Astrocyte (in vitro differentiated cells and primary cell): ENCODE data around the gene ITPR2. TPM values are rescaled to one million over a fixed set of nuclear protein-coding genes. Genes with fewer than 3 reads are reported as not detected.
A peak's percentile ranks its signal among the peaks of the same experiment; 100 is the strongest.

ENCODE experiments used
- DNase-seq: peaks from one replicate; pipeline ENCODE4 v3.0.0-alpha.2; 2010; ENCODE audit warnings: low read depth
- FAIRE-seq: peaks from 2 replicates; lab custom pipeline; 2011; peaks lifted over from hg19 to GRCh38; lab: Jason Lieb, UNC
- H2AFZ ChIP-seq: 2 replicates; pipeline ENCODE4 v1.6.0; 2012; ENCODE audit warnings: low read depth, low read length, inconsistent platforms
- H3K27ac ChIP-seq: 2 replicates; pipeline ENCODE4 v1.5.1; 2011; ENCODE audit warnings: low read depth, low read length, inconsistent platforms
- H3K27me3 ChIP-seq: 2 replicates; pipeline ENCODE4 v1.6.0; 2011; ENCODE audit warnings: low read length, inconsistent platforms; ENCODE audit not compliant: insufficient read depth
- H3K36me3 ChIP-seq: 2 replicates; pipeline ENCODE4 v1.5.1; 2011; ENCODE audit warnings: low read length, inconsistent platforms; ENCODE audit not compliant: insufficient read depth
- H3K4me1 ChIP-seq: 2 replicates; pipeline ENCODE4 v1.5.1; 2011; ENCODE audit warnings: low read length, inconsistent platforms; ENCODE audit not compliant: insufficient read depth
- H3K4me2 ChIP-seq: 2 replicates; pipeline ENCODE4 v1.6.0; 2012; ENCODE audit warnings: low read length, inconsistent platforms
- H3K4me3 ChIP-seq: 2 replicates; pipeline ENCODE4 v1.5.1; 2011; ENCODE audit warnings: low read depth, mild to moderate bottlenecking, low read length, inconsistent platforms; ENCODE audit not compliant: insufficient read depth
- H3K79me2 ChIP-seq: 2 replicates; pipeline ENCODE4 v1.6.0; 2012; ENCODE audit warnings: mild to moderate bottlenecking, low read length, inconsistent platforms; ENCODE audit not compliant: insufficient read depth
- H3K9ac ChIP-seq: 2 replicates; pipeline ENCODE4 v1.6.0; 2012; ENCODE audit warnings: mild to moderate bottlenecking, low read length, inconsistent platforms
- H3K9me3 ChIP-seq: 2 replicates; pipeline ENCODE4 v1.5.1; 2012; ENCODE audit warnings: low read depth, mild to moderate bottlenecking, low read length, inconsistent platforms; ENCODE audit not compliant: insufficient read depth
- H4K20me1 ChIP-seq: 2 replicates; pipeline ENCODE4 v1.6.0; 2012; ENCODE audit warnings: low read length, inconsistent platforms; ENCODE audit not compliant: insufficient read depth
- H3K27ac Mint-ChIP-seq: one replicate; pipeline ENCODE4 v1.8.0; 2021; ENCODE audit warnings: mild to moderate bottlenecking, mixed read lengths; ENCODE audit not compliant: unreplicated experiment
- H3K27me3 Mint-ChIP-seq: one replicate; pipeline ENCODE4 v1.8.0; 2021; ENCODE audit warnings: low read depth, mixed read lengths; ENCODE audit not compliant: unreplicated experiment
- H3K36me3 Mint-ChIP-seq: one replicate; pipeline ENCODE4 v1.8.0; 2021; ENCODE audit warnings: low read depth, mixed read lengths; ENCODE audit not compliant: unreplicated experiment
- H3K4me1 Mint-ChIP-seq: one replicate; pipeline ENCODE4 v1.8.0; 2021; ENCODE audit warnings: low read depth, mixed read lengths; ENCODE audit not compliant: unreplicated experiment
- H3K4me3 Mint-ChIP-seq: one replicate; pipeline ENCODE4 v1.8.0; 2021; ENCODE audit warnings: mild to moderate bottlenecking, moderate library complexity, mixed read lengths; ENCODE audit not compliant: unreplicated experiment
- H3K9me3 Mint-ChIP-seq: one replicate; pipeline ENCODE4 v1.8.0; 2021; ENCODE audit warnings: mild to moderate bottlenecking, mixed read lengths; ENCODE audit not compliant: unreplicated experiment
- EZH2 ChIP-seq: IDR thresholded peaks from 2 replicates; pipeline ENCODE4 v1.6.1; 2012; ENCODE audit warnings: mild to moderate bottlenecking, low read length, inconsistent platforms; ENCODE audit not compliant: insufficient read depth
- total RNA-seq: library from RNA; stranded (reverse); gene quantifications from 2 replicates; pipeline ENCODE4 v1.2.1, GENCODE V29; 2021
- TF ChIP-seq, protein P1 (sequence below): IDR thresholded peaks from 2 replicates; pipeline ENCODE4 v1.5.1; 2011; ENCODE audit warnings: low read depth, mild to moderate bottlenecking, inconsistent platforms, low read length, moderate library complexity; ENCODE audit not compliant: insufficient read depth

Gene ITPR2
- total RNA-seq, 1 donor from 2014 or later, result 24.4 TPM

DNA sequence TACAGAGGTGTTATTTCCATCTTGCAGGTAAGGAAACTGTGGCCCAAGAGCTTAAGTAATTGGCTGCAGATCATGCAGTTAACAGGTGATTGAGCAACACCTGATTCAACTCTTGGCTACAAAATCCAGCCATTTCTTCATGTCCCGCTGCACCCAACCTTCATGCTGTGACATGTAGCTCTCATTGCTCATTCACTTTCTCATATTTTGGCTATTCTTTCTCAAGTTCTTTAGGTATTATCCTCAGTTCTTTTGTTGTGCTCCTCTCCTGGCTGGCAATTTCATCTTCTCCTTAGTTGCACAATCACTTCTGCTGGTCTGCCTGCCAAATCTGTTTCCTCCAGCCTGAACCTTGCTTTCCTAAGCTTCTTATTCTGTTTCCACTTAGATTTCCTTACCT, 336.8 kb downstream of the ITPR2 start:
- Histone ChIP-seq H3K79me2 (no peaks in the 10 kb centered on the region), H2AFZ (no peak overlapping the region), H3K27ac (no peak overlapping the region), H3K4me3 (no peak overlapping the region), H3K27me3 (no peaks in the 10 kb centered on the region), H4K20me1 (no peaks in the 10 kb centered on the region), H3K9ac (no peak overlapping the region), H3K36me3 (no peaks in the 10 kb centered on the region), H3K4me2 (no peak overlapping the region), H3K9me3 (no peaks in the 10 kb centered on the region), H3K4me1 (peaks cover 7% of the 10 kb centered on the region)
- Mint-ChIP-seq H3K9me3 (no peaks in the 10 kb centered on the region), H3K36me3 (peaks cover 7% of the 10 kb centered on the region), H3K27ac (no peak overlapping the region), H3K4me1 (no peaks in the 10 kb centered on the region), H3K27me3 (no peaks in the 10 kb centered on the region), H3K4me3 (no peak overlapping the region)
- TF ChIP-seq, protein P1, sequence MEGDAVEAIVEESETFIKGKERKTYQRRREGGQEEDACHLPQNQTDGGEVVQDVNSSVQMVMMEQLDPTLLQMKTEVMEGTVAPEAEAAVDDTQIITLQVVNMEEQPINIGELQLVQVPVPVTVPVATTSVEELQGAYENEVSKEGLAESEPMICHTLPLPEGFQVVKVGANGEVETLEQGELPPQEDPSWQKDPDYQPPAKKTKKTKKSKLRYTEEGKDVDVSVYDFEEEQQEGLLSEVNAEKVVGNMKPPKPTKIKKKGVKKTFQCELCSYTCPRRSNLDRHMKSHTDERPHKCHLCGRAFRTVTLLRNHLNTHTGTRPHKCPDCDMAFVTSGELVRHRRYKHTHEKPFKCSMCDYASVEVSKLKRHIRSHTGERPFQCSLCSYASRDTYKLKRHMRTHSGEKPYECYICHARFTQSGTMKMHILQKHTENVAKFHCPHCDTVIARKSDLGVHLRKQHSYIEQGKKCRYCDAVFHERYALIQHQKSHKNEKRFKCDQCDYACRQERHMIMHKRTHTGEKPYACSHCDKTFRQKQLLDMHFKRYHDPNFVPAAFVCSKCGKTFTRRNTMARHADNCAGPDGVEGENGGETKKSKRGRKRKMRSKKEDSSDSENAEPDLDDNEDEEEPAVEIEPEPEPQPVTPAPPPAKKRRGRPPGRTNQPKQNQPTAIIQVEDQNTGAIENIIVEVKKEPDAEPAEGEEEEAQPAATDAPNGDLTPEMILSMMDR, result no peak
- TF ChIP-seq EZH2, result no peak
- no peak for FAIRE-seq
- no peak for DNase-seq

- Histone ChIP-seq H3K79me2 (no peaks in the 10 kb centered on the region), H3K36me3 (no peaks in the 10 kb centered on the region), H3K27ac (no peak overlapping the region), H3K27me3 (no peaks in the 10 kb centered on the region), H4K20me1 (no peaks in the 10 kb centered on the region), H3K9me3 (no peaks in the 10 kb centered on the region), H3K9ac (no peak overlapping the region), H2AFZ (no peak overlapping the region), H3K4me3 (no peak overlapping the region), H3K4me1 (peaks cover 7% of the 10 kb centered on the region), H3K4me2 (peak overlapping the region; percentile 3)
- no peaks in the 10 kb centered on the region for H3K9me3 Mint-ChIP-seq
- no peak for TF ChIP-seq EZH2
- TF ChIP-seq, protein P1, result no peak
- H3K36me3 Mint-ChIP-seq, result peaks cover 9% of the 10 kb centered on the region
- H3K27me3 Mint-ChIP-seq, result no peaks in the 10 kb centered on the region
- FAIRE-seq (no peak), DNase-seq (peak; percentile 48)
- no peak overlapping the region for H3K27ac Mint-ChIP-seq
- H3K4me3 Mint-ChIP-seq, result no peak overlapping the region
- H3K4me1 Mint-ChIP-seq, result no peaks in the 10 kb centered on the region
These were observed 339.3 kb downstream of the ITPR2 start for GRCh38 chr12:26493656-26494055.

- H3K4me1 ChIP-seq, result peaks cover 7% of the 10 kb centered on the region
- H3K27ac Mint-ChIP-seq, result no peak overlapping the region
- no peaks in the 10 kb centered on the region for H3K27me3 Mint-ChIP-seq
- no peaks in the 10 kb centered on the region for H3K9me3 Mint-ChIP-seq
- no peak overlapping the region for H3K27ac ChIP-seq
- no peaks in the 10 kb centered on the region for H3K9me3 ChIP-seq
- no peaks in the 10 kb centered on the region for H3K79me2 ChIP-seq
- H3K36me3 Mint-ChIP-seq, result peaks cover 9% of the 10 kb centered on the region
- H3K4me2 ChIP-seq, result no peak overlapping the region
- TF ChIP-seq EZH2, result no peak
- TF ChIP-seq, protein P1, result no peak
- H4K20me1 ChIP-seq, result no peaks in the 10 kb centered on the region
- H3K27me3 ChIP-seq, result no peaks in the 10 kb centered on the region
- H3K9ac ChIP-seq, result no peak overlapping the region
- DNase-seq (no peak), FAIRE-seq (no peak)
- H2AFZ ChIP-seq, result no peak overlapping the region
- H3K36me3 ChIP-seq, result no peaks in the 10 kb centered on the region
- no peak overlapping the region for H3K4me3 ChIP-seq
- H3K4me1 Mint-ChIP-seq, result no peaks in the 10 kb centered on the region
- no peak overlapping the region for H3K4me3 Mint-ChIP-seq
These were observed 340.6 kb downstream of the ITPR2 start for GRCh38 chr12:26492406-26492805.
